ENCODE data around the gene RASSF3.

- no peak for TF ChIP-seq POLR2A (IDR thresholded peaks at IDR 0.05; ENCODE audit: low read depth, low read length)
- TF ChIP-seq TAF1 (IDR thresholded peaks at IDR 0.05; ENCODE audit: low read depth, low read length), result no peak
- no peak for TF ChIP-seq POLR2AphosphoS5 (IDR thresholded peaks at IDR 0.05; ENCODE audit: low read depth, low read length)
- TF ChIP-seq POU2F2 (IDR thresholded peaks at IDR 0.05; ENCODE audit: low read depth, low read length), result no peak
These were observed 39.2 kb downstream of the RASSF3 start for GRCh38 chr12:64649487-64649886.

Measured in GM12891 (cell line).